GM12878 (cell line): ENCODE data around the gene RPL27. TPM values are rescaled to one million over a fixed set of nuclear protein-coding genes. Genes with fewer than 3 reads are reported as not detected.
"Not testable (repeated sequence)": the region's sequence is repeated elsewhere in the genome, so short reads cannot be mapped to it uniquely, and the experiment has no call there.

Experiments
- ATAC-seq: fragments of 200-7000 bp; cut with Tn5 transposase; 3 replicates; pipeline ENCODE4 v1.9.1; 2020; ENCODE audit warnings: mild to moderate bottlenecking, moderate library complexity
- BruUV-seq: library from RNA; stranded (reverse); fragments of 400-500 nt; replicated peaks from 2 replicates; lab custom pipeline; 2021; lab: Mats Ljungman, UMichigan
- CTCF ChIA-PET: fragments of 300-600 bp; sonication (Branson Sonifier 250); formaldehyde crosslinking; extraction: SDS; loops from one replicate; lab custom pipeline; 2021; ENCODE audit warnings: inconsistent platforms; lab: Yijun Ruan, JAX
- POLR2A ChIA-PET: fragments of 350-600 bp; formaldehyde crosslinking; extraction: SDS; loops from one replicate; lab custom pipeline; 2021; ENCODE audit warnings: inconsistent platforms; lab: Charles Lee
- RAD21 ChIA-PET: fragments of 300-600 bp; sonication (Branson Sonifier 250); formaldehyde crosslinking; loops from one replicate; lab custom pipeline; 2023; ENCODE audit warnings: antibody characterized with exemption; ENCODE audit not compliant: unreplicated experiment; lab: Charles Lee
- SMC1A ChIA-PET: fragments of 300-600 bp; sonication (Branson Sonifier 250); formaldehyde crosslinking; loops from one replicate; lab custom pipeline; 2023; ENCODE audit not compliant: unreplicated experiment, uncharacterized antibody; lab: Charles Lee
- DNase-seq: peaks from one replicate; pipeline ENCODE4 v3.0.0-alpha.2; 2011; ENCODE audit warnings: low read depth, low spot score
- FAIRE-seq: peaks from 3 replicates; lab custom pipeline; 2011; peaks lifted over from hg19 to GRCh38; lab: Jason Lieb, UNC
- H2AFZ ChIP-seq: 2 replicates; pipeline ENCODE4 v1.6.0; 2011; ENCODE audit warnings: low read depth, low read length, control low read depth; ENCODE audit not compliant: control insufficient read depth
- H3K27ac ChIP-seq: 2 replicates; pipeline ENCODE4 v1.5.1; 2011; ENCODE audit warnings: control low read depth; ENCODE audit not compliant: control insufficient read depth, insufficient read depth
- H3K27me3 ChIP-seq, 2 experiments: replicated peaks in 1 of 2; 2 replicates each; pipeline versions ENCODE4 v1.6.0 to v1.6.1; 2011; ENCODE audit warnings: low read length in 1 of 2; ENCODE audit not compliant: control insufficient read depth in 2 of 2, insufficient read depth in 2 of 2
- H3K36me3 ChIP-seq, 2 experiments: 2 replicates each; pipeline ENCODE4 v1.5.1; 2011; ENCODE audit warnings: low read length in 1 of 2; ENCODE audit not compliant: control insufficient read depth in 2 of 2, insufficient read depth in 2 of 2
- H3K4me1 ChIP-seq: 2 replicates; pipeline ENCODE4 v1.6.1; 2011; ENCODE audit warnings: mild to moderate bottlenecking, low read length, moderate library complexity, mixed read lengths; ENCODE audit not compliant: control insufficient read depth, insufficient read depth
- H3K4me2 ChIP-seq: 2 replicates; pipeline ENCODE4 v1.6.0; 2011; ENCODE audit warnings: control low read depth; ENCODE audit not compliant: control insufficient read depth, insufficient read depth
- H3K4me3 ChIP-seq: fragments of 200-600 bp; sonication (generic); 2 replicates; pipeline ENCODE4 v1.5.1; 2016
- H3K79me2 ChIP-seq: 2 replicates; pipeline ENCODE4 v1.6.0; 2011; ENCODE audit warnings: low read length; ENCODE audit not compliant: control insufficient read depth, insufficient read depth
- H3K9ac ChIP-seq: 2 replicates; pipeline ENCODE4 v1.8.0; 2011; ENCODE audit warnings: low read length, control low read depth, mixed read lengths; ENCODE audit not compliant: control insufficient read depth, insufficient read depth
- H3K9me3 ChIP-seq: replicated peaks from 3 replicates; pipeline ENCODE4 v1.5.1; 2011; ENCODE audit warnings: mild to moderate bottlenecking, low read length; ENCODE audit not compliant: control insufficient read depth, insufficient read depth
- H4K20me1 ChIP-seq: 2 replicates; pipeline ENCODE4 v1.6.0; 2011; ENCODE audit not compliant: control insufficient read depth, insufficient read depth
- ATF3 ChIP-seq: IDR thresholded peaks from 2 replicates; pipeline ENCODE4 v1.6.1; 2011; ENCODE audit warnings: low read depth, mild to moderate bottlenecking, low read length, moderate library complexity, borderline replicate concordance; ENCODE audit errors: extremely low read depth
- CHD2 ChIP-seq: IDR thresholded peaks from 2 replicates; pipeline ENCODE4 v1.6.1; 2011; ENCODE audit warnings: low read depth, low read length, improper control_type of control experiment, borderline replicate concordance
- JUND ChIP-seq: IDR thresholded peaks from 2 replicates; pipeline ENCODE4 v1.6.1; 2012; ENCODE audit warnings: low read depth, mild to moderate bottlenecking, low read length, improper control_type of control experiment, moderate library complexity
- MTA3 ChIP-seq: IDR thresholded peaks from 2 replicates; pipeline ENCODE4 v1.6.1; 2012; ENCODE audit warnings: low read length, inconsistent platforms, borderline replicate concordance
- PAX5 ChIP-seq: IDR thresholded peaks from 2 replicates; pipeline ENCODE4 v1.6.1; 2011; ENCODE audit warnings: low read depth, low read length, borderline replicate concordance
- RAD51 ChIP-seq: fragments of 450-650 bp; IDR thresholded peaks from 2 replicates; pipeline ENCODE4 v1.6.1; 2016; ENCODE audit warnings: moderate library complexity, mild to moderate bottlenecking, inconsistent platforms
- WRNIP1 ChIP-seq: IDR thresholded peaks from 2 replicates; pipeline ENCODE4 v1.6.1; 2011; ENCODE audit warnings: low read depth, low read length, improper control_type of control experiment, borderline replicate concordance
- ZNF24 ChIP-seq: fragments of 450-650 bp; IDR thresholded peaks from 2 replicates; pipeline ENCODE4 v1.6.1; 2017; ENCODE audit warnings: antibody characterized with exemption, mild to moderate bottlenecking
- ZNF622 ChIP-seq: fragments of 450-650 bp; IDR thresholded peaks from 2 replicates; pipeline ENCODE4 v1.6.1; 2017; ENCODE audit warnings: mild to moderate bottlenecking, inconsistent platforms
- WGBS: methylation state at CpG from one replicate; pipeline ENCODE4 v1.1.6; 2016; ENCODE audit warnings: low lambda C conversion rate; ENCODE audit not compliant: insufficient replicate concordance, insufficient coverage; ENCODE audit errors: missing lambda C conversion rate; 5-methylcytosine and 5-hydroxymethylcytosine counted together
- in situ Hi-C: fragments of 300-500 bp; cut with MboI; formaldehyde crosslinking; loops from 9 replicates; pipeline ENCODE4 v1.14.3; 2018; ENCODE audit warnings: mixed read lengths
- intact Hi-C: fragments of 100-400 bp; cut with micrococcal nuclease; formaldehyde crosslinking; loops from one replicate; pipeline ENCODE4 v1.14.2; 2022; ENCODE audit not compliant: unreplicated experiment
- polyA plus RNA-seq, 11 experiments: library from polyadenylated mRNA; depleted of rRNA in 4 of 11; unstranded in 6 of 11; stranded (reverse) in 5 of 11; fragments of >200 nt; fragmentation: Nextera tagmentation in 4 of 11; fragmentation: Illumina TruSeq in 1 of 11; extraction: Ambion mirVana in 4 of 11; extraction: Trizol in 1 of 11; gene quantifications; 1 replicate in 1 of 11; 2 replicates in 10 of 11; pipeline versions ENCODE4 v1.2.1 to v1.2.3, GENCODE V29; 2011 to 2016; ENCODE audit warnings: inconsistent platforms in 2 of 11, missing spikeins in 2 of 11, low read depth in 1 of 11
- total RNA-seq, 4 experiments: library from RNA; depleted of rRNA in 3 of 4; stranded (reverse); fragments of >200 nt in 3 of 4; fragmentation: Illumina TruSeq in 1 of 4; extraction: Trizol in 1 of 4; gene quantifications; 2 replicates each; pipeline versions ENCODE4 v1.2.1 to v1.2.3, GENCODE V29; 2013 to 2021

The RPL27 gene
- total and polyA plus RNA-seq, 10 of the 15 experiments (the other 5 are each of a cell fraction or from before 2014, with no cell fraction given), result 1,748 to 6,934 (median 3,779) TPM

- TF ChIP-seq ATF3 (no peak), RAD51 (no peak), ZNF622 (no peak), MTA3 (no peak), CHD2 (no peak), PAX5 (no peak), ZNF24 (no peak)
- in situ Hi-C loops, result no loop called here
- H3K27ac ChIP-seq, result no peak overlapping the region
- ATAC-seq (no peak), DNase-seq (no peak), FAIRE-seq (no peak)
- no peak overlapping the region for H3K9ac ChIP-seq
- H3K4me2 ChIP-seq, result no peak overlapping the region
- H3K27me3 ChIP-seq, result no peaks in the 10 kb centered on the region
- H3K9me3 ChIP-seq, result no peaks in the 10 kb centered on the region
- H4K20me1 ChIP-seq, result no peaks in the 10 kb centered on the region
- H2AFZ ChIP-seq, result no peak overlapping the region
- 71% methylated on average over 5 of the region's 5 CpGs for WGBS
- no peak overlapping the region for H3K4me3 ChIP-seq
- ChIA-PET RAD21 (interaction anchor here (0.6 to 1.9 kb wide), 2 partner anchors 16 to 97 kb away, joined by 4 to 6 read pairs; no protein-coding TSS in a partner anchor), SMC1A (interaction anchor here (1.5 kb wide), 1 partner anchor 29 kb away, joined by 3 read pairs; the partner anchor contains the start of gene RPL27), CTCF (interaction anchor here (0.6 to 1.5 kb wide), 4 partner anchors 11 to 144 kb away, joined by 3 to 4 read pairs (median 4); no protein-coding TSS in a partner anchor), POLR2A (interaction anchor here (0.6 kb wide), 1 partner anchor 16 kb away, joined by 3 read pairs; no protein-coding TSS in a partner anchor)
- H3K36me3 ChIP-seq, result no peaks in the 10 kb centered on the region
- no TSS peak for BruUV-seq
- H3K79me2 ChIP-seq, result peaks cover 5% of the 10 kb centered on the region
- intact Hi-C loops, result no loop called here
- no peaks in the 10 kb centered on the region for H3K4me1 ChIP-seq
Observed at GRCh38 chr17:42969001-42969581, 29.1 kb upstream of the RPL27 start.

- DNase-seq (no peak), FAIRE-seq (no peak), ATAC-seq (no peak)
- in situ Hi-C loops, result no loop called here
- 58% methylated on average over 5 of the region's 5 CpGs for WGBS
- Histone ChIP-seq H3K4me3 (no peak overlapping the region), H3K9ac (no peak overlapping the region), H3K27ac (no peak overlapping the region), H4K20me1 (no peaks in the 10 kb centered on the region), H3K9me3 (no peaks in the 10 kb centered on the region), H3K36me3 (no peaks in the 10 kb centered on the region), H3K4me1 (no peaks in the 10 kb centered on the region), H3K79me2 (no peaks in the 10 kb centered on the region), H3K27me3 (no peaks in the 10 kb centered on the region), H2AFZ (no peak overlapping the region), H3K4me2 (no peak overlapping the region)
- intact Hi-C loops, result no loop called here
- SMC1A ChIA-PET, result no interaction called here
- POLR2A ChIA-PET, result interaction anchor here (0.7 kb wide), 1 partner anchor 236 kb away, joined by 6 read pairs; no protein-coding TSS in a partner anchor
- TF ChIP-seq JUND (no peak), WRNIP1 (no peak)
- CTCF ChIA-PET, result no interaction called here
- RAD21 ChIA-PET, result no interaction called here
- BruUV-seq, result no TSS peak
Observed at GRCh38 chr17:42971589-42971988, 26.6 kb upstream of the RPL27 start.

GRCh38 chr17:42973323-42973722 lies 24.9 kb upstream of the RPL27 start:
- DNase-seq, H3K4me2 ChIP-seq, SMC1A ChIA-PET, BruUV-seq, H3K79me2 ChIP-seq, intact Hi-C loops, H3K9me3 ChIP-seq, H3K27me3 ChIP-seq, ATAC-seq, H3K9ac ChIP-seq, H3K4me3 ChIP-seq, CTCF ChIA-PET, H3K36me3 ChIP-seq, H4K20me1 ChIP-seq, H3K27ac ChIP-seq, in situ Hi-C loops, RAD21 ChIA-PET, H3K4me1 ChIP-seq, H2AFZ ChIP-seq, FAIRE-seq: not testable (repeated sequence)
- 85% methylated on average over 6 of the region's 18 CpGs for WGBS
- POLR2A ChIA-PET, result interaction anchor here (0.6 kb wide), 1 partner anchor 249 kb away, joined by 3 read pairs; no protein-coding TSS in a partner anchor
